Muscle layer of duodenum (tissue), 2 donors: ENCODE results near the gene NFKBIB.

Source experiments
- H3K27ac ChIP-seq: one replicate; pipeline ENCODE4 v1.7.0; 2013; ENCODE audit warnings: mild to moderate bottlenecking, low read length
- H3K27me3 ChIP-seq: one replicate; pipeline ENCODE4 v1.7.0; 2013; ENCODE audit warnings: low read depth, mild to moderate bottlenecking, control low read depth, low read length
- H3K36me3 ChIP-seq, 2 donors: one replicate each; pipeline ENCODE4 v1.7.0; 2013; ENCODE audit warnings: low read length in 2 of 2, control low read depth in 1 of 2, mild to moderate bottlenecking in 1 of 2; ENCODE audit not compliant: insufficient read depth in 2 of 2, control insufficient read depth in 1 of 2
- H3K4me1 ChIP-seq, 2 donors: one replicate each; pipeline ENCODE4 v1.7.0; 2013; ENCODE audit warnings: low read length in 2 of 2, mild to moderate bottlenecking in 2 of 2, control low read depth in 1 of 2, moderate library complexity in 1 of 2; ENCODE audit not compliant: insufficient read depth in 2 of 2, control insufficient read depth in 1 of 2
- H3K4me3 ChIP-seq, 2 donors: one replicate each; pipeline ENCODE4 v1.7.0; 2013; ENCODE audit warnings: low read length in 2 of 2, low read depth in 1 of 2, mild to moderate bottlenecking in 1 of 2
- H3K9me3 ChIP-seq, 2 donors: one replicate each; pipeline ENCODE4 v1.7.0; 2013; ENCODE audit warnings: low read length in 2 of 2, control low read depth in 1 of 2, mild to moderate bottlenecking in 1 of 2; ENCODE audit not compliant: control insufficient read depth in 1 of 2
- donor health status: healthy.

NFKBIB gene

DNA sequence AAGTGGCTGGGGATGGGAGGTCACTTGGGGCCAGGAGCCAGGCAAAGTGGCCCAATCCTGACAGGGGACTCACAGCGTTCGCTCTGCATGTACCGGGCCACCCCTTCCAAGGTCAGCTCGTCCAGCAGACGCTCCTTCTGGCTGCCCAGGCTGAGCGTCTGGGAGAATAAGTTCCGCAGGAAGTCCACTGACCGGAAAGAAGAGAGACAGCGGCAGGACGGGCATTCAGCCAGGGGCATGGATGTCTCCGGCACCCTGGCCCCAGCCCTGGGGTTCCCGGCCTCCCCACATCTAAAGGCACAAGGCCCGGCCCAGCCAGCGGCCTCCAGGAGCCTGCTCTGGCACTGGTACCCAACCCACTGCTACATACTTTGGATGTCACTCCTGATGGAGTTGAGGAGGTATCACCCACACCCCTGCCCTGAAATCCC, 6.4 kb upstream of the NFKBIB start:
- Histone ChIP-seq H3K9me3 (no peaks in the 10 kb centered on the region), H3K27me3 (no peaks in the 10 kb centered on the region), H3K27ac (no peak overlapping the region), H3K36me3 (peaks cover 17 to 36% of the 10 kb centered on the region in 2 donors), H3K4me1 (peaks cover 9 to 19% of the 10 kb centered on the region in 2 donors), H3K4me3 (no peak overlapping the region)

DNA sequence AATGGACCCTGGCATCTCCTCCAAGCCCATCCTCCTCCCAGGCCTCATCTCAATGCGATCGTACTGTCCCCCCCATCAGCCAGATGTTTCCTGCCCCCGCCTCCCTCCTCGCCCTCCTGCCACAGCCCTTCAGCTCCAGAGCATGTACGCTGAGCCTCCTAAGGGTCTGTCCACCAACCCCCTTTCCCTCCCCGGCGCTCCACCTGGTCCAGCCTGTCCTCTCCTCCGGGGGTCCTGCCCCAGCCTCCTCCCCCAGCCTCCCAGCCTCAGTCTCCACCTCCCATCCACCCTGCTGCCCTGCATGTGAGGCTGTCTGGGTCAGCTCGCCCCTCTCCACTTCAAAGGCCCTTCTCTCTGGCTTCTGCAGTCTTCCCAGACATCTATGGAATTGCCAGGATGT, 4.8 kb upstream of the NFKBIB start:
- Histone ChIP-seq H3K9me3 (no peaks in the 10 kb centered on the region), H3K27ac (no peak overlapping the region), H3K27me3 (no peaks in the 10 kb centered on the region), H3K4me1 (peaks cover 14 to 25% of the 10 kb centered on the region in 2 donors), H3K36me3 (peaks cover 1 to 20% of the 10 kb centered on the region in 2 donors), H3K4me3 (no peak overlapping the region)

DNA sequence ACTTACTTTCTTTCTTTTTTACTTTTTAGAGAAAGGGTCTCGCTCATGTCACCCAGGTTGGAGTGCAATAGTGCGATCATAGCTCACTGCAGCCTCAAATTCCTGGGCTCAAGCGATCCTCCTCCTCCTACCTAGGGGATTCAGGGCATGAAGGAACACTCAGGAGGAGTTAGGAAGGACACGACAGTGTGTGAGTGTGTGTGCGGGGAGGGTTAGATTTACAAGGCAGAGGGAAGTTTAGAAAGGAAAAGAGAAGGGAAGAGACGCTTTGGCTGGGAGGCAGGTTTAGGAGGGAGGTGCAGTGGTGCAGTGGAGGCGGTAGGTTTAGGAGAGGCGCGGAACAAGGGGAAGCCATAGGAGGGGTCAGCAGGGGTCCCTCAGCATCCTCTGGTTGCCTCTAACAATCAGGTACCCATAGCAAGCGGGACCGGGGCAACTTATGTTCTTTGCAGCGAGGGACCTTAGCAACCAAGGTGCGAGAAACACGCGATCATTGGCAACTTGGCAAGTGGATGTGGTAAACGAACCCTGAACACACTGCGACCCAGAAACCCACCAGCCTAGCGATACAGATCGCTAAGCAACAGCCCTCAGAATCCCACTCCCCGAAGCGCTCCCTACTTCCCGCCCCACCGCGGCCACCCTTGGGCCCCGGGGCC, 852 bp upstream of the NFKBIB start:
- Histone ChIP-seq H3K4me3 (peak overlapping the region; percentile 84 to 87), H3K36me3 (peaks cover 0 to 2% of the 10 kb centered on the region in 2 donors), H3K27ac (peak overlapping the region; percentile 87), H3K9me3 (no peaks in the 10 kb centered on the region), H3K27me3 (no peaks in the 10 kb centered on the region), H3K4me1 (peaks cover 18 to 32% of the 10 kb centered on the region in 2 donors)

DNA sequence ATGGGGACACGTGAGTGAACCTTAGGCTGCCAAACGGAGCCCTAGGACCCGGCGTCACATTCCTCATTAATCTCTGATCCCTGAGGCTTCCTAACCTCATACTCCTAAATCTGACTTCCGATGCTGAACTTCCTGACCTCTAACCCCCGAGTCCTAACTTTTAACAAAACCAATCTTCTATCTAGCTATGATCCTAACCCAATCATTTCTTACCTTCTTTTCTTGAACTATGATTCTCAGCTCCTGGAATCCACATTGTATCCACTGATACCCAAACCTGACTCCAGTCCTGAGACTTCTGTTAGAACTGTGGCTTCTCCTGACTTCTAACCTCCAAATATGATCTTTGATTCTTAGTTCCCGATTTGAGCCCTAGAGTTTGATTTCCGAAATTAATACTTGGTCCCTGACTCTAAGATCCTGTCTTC, 447 bp downstream of the NFKBIB start:
- Histone ChIP-seq H3K9me3 (no peaks in the 10 kb centered on the region), H3K27ac (peak overlapping the region; percentile 88), H3K4me1 (peaks cover 18 to 32% of the 10 kb centered on the region in 2 donors), H3K27me3 (no peaks in the 10 kb centered on the region), H3K4me3 (peak overlapping the region; percentile 84 to 87), H3K36me3 (peaks cover 9 to 12% of the 10 kb centered on the region in 2 donors)

DNA sequence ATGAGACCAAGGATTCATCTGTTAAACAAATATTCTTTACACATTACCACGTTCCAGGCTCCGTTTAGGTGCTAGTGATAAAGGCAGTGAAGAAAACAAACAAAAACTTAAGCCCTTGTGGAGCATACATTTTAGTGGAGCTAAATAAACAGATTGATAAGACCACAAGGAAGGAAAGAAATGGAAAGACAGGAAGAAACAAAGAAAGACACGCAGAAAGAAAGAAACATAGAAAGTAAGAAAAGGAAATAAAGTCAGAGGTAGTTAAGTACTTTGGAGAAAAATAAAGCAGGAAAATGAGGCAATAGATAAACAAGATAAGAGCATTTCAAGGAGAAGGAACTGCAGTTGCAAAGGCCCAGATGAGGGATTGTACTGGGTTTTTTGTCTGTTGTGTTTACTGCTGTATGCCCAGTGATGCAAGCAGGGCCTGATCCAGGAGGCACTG, 998 bp downstream of the NFKBIB start:
- peaks cover 18 to 32% of the 10 kb centered on the region in 2 donors for H3K4me1 ChIP-seq
- peak overlapping the region; percentile 84 to 87 for H3K4me3 ChIP-seq
- peaks cover 9 to 17% of the 10 kb centered on the region in 2 donors for H3K36me3 ChIP-seq
- no peaks in the 10 kb centered on the region for H3K27me3 ChIP-seq
- H3K27ac ChIP-seq, result peak overlapping the region; percentile 88
- no peaks in the 10 kb centered on the region for H3K9me3 ChIP-seq

DNA sequence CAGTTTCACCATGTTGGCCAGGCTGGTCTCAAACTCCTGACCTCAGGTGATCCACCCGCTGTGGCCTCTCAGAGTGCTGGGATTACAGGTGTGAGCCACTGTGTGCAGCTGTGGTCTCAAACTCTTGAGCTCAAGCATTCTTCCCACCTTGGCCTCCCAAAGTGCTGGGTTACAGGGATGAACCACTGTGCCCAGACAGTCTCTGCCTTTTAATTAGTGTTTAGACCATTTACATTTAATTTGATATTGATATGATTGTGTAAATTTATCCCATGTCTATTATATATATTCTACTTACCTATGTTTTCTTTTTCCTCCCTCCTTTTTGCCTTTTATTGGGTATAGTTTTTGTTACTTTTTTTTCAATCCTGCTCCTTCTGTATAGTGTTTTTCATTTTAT, 1.9 kb downstream of the NFKBIB start:
- H3K4me3 ChIP-seq, result no peak overlapping the region
- peaks cover 18 to 28% of the 10 kb centered on the region in 2 donors for H3K4me1 ChIP-seq
- H3K9me3 ChIP-seq, result no peaks in the 10 kb centered on the region
- H3K36me3 ChIP-seq, result peaks cover 9 to 18% of the 10 kb centered on the region in 2 donors
- no peak overlapping the region for H3K27ac ChIP-seq
- H3K27me3 ChIP-seq, result no peaks in the 10 kb centered on the region

DNA sequence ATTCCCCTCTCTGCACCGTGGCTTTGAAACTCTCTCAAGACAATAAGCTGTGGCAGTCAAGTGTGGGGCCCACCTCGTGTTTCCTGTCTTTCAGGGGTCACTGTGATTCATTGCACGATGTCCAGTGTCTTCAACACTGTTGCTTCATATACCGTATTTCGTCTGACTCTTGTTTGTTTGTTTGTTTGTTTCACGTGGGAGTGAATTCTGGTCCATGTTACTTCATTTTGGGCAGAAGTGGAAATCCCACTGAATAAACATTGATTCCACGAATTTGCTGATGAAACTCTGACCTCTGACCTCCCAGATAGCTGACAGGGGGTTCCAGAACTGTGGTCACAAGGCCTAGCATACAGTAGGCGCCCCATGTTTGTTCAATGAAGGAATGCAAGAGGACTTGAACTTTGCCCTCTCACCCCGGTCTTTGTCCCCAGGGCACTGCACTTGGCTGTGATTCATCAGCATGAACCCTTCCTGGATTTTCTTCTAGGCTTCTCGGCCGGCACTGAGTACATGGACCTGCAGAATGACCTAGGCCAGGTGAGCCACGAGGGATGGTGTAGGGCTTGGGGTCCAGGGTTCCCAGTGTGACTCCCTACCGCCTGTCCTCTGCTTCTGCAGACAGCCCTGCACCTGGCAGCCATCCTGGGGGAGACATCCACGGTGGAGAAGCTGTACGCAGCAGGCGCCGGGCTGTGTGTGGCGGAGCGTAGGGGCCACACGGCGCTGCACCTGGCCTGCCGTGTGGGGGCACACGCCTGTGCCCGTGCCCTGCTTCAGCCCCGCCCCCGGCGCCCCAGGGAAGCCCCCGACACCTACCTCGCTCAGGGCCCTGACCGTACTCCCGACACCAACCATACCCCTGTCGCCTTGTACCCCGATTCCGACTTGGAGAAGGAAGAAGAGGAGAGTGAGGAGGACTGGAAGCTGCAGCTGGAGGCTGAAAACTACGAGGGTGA, 5.1 kb downstream of the NFKBIB start:
- H3K27ac ChIP-seq, result no peak overlapping the region
- peaks cover 13 to 37% of the 10 kb centered on the region in 2 donors for H3K36me3 ChIP-seq
- no peaks in the 10 kb centered on the region for H3K9me3 ChIP-seq

DNA sequence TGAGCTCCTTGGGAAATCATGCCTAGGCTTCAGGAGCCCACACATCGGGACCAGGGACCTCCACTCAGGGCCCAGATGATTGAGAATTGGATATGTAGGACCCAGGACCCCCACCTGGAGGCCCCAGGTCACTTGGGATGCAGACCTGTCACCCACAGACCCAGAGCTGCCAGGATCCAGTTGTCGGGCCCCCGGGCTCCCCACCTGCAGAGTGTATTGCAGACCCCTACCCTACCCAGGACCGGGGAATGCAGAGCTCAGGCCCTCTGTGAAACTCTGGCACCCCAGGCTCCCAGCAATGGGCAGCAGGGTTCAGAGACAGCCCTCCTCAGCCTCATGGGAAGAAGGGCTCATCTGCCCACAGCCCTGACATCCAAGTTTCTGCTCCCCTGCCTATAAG, 5.9 kb downstream of the NFKBIB start:
- H3K36me3 ChIP-seq, result peaks cover 13 to 37% of the 10 kb centered on the region in 2 donors
- H3K27me3 ChIP-seq, result no peaks in the 10 kb centered on the region
- no peak overlapping the region for H3K27ac ChIP-seq
- no peaks in the 10 kb centered on the region for H3K9me3 ChIP-seq
- peaks cover under 1 to 4% of the 10 kb centered on the region in 2 donors for H3K4me1 ChIP-seq
- no peak overlapping the region for H3K4me3 ChIP-seq

More for the DNA sequence above, 5.1 kb downstream of the NFKBIB start:
- Histone ChIP-seq H3K27me3 (no peaks in the 10 kb centered on the region), H3K4me1 (peaks cover 4 to 7% of the 10 kb centered on the region in 2 donors), H3K4me3 (no peak overlapping the region)

DNA sequence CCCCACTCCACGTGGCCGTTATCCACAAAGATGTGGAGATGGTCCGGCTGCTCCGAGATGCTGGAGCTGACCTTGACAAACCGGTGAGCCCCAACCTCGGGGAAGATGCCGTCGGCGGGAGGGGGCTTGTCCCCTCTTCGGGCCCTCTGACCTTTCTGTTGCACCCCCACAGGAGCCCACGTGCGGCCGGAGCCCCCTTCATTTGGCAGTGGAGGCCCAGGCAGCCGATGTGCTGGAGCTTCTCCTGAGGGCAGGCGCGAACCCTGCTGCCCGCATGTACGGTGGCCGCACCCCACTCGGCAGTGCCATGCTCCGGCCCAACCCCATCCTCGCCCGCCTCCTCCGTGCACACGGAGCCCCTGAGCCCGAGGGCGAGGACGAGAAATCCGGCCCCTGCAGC, 7.5 kb downstream of the NFKBIB start:
- no peaks in the 10 kb centered on the region for H3K27me3 ChIP-seq
- H3K27ac ChIP-seq, result no peak overlapping the region
- no peak overlapping the region for H3K4me3 ChIP-seq
- H3K4me1 ChIP-seq, result no peaks in the 10 kb centered on the region
- H3K9me3 ChIP-seq, result no peaks in the 10 kb centered on the region
- peaks cover 13 to 37% of the 10 kb centered on the region in 2 donors for H3K36me3 ChIP-seq

DNA sequence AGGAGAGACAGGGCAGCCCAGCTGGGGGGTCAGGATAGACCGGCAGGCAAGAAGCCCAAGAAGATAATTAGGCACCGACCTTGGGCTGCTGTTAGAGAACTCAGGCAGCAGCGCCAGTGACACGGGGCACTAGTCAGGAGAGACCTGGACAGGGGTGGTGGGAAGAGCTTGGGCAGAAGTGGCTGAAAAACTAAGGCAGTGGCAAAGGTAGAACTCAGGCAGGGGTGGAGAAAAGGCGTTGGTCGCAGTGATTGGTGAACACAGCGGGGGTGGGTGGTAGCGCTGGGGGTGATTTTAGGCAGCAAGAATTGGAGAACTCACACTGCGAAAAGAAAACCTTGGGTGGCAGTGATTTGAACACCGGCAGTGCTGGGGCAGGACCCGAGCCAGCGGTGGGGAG, 7.9 kb downstream of the NFKBIB start:
- Histone ChIP-seq H3K27ac (no peak overlapping the region), H3K27me3 (no peaks in the 10 kb centered on the region), H3K9me3 (no peaks in the 10 kb centered on the region), H3K36me3 (peaks cover 13 to 37% of the 10 kb centered on the region in 2 donors), H3K4me3 (no peak overlapping the region), H3K4me1 (no peaks in the 10 kb centered on the region)

DNA sequence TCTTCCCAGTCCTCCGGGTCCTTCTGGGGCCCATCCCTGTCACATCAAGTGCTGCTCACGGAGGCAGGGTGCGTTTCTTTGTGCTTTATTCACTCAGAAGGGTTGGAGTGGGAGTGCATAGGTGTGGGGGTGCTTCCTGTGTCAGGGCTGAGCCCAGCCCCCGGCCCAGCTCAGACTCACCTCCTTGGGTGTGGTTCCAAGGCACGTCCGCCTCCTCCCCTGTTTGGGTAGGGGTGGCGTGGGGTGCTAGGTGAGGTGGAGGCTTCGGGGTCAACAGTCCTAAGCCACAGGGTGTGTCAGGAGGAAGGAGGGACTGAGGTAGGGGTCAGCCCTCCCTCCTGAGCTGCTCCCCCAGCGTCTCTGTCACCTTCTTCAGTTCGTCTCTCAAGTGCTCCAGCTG, 9.1 kb downstream of the NFKBIB start:
- H3K9me3 ChIP-seq, result no peaks in the 10 kb centered on the region
- H3K36me3 ChIP-seq, result peaks cover 13 to 37% of the 10 kb centered on the region in 2 donors
- no peak overlapping the region for H3K4me3 ChIP-seq
- no peak overlapping the region for H3K27ac ChIP-seq
- no peaks in the 10 kb centered on the region for H3K4me1 ChIP-seq
- no peaks in the 10 kb centered on the region for H3K27me3 ChIP-seq
